GM21737 (cell line): Measurements from ENCODE around the gene CATSPERZ.

ENCODE experiments used
- ATAC-seq: cut with Tn5 transposase; IDR thresholded peaks from one replicate; pipeline ENCODE4 v1.9.1; 2021; ENCODE audit warnings: mild to moderate bottlenecking, moderate library complexity; ENCODE audit not compliant: unreplicated experiment

CATSPERZ gene

DNA sequence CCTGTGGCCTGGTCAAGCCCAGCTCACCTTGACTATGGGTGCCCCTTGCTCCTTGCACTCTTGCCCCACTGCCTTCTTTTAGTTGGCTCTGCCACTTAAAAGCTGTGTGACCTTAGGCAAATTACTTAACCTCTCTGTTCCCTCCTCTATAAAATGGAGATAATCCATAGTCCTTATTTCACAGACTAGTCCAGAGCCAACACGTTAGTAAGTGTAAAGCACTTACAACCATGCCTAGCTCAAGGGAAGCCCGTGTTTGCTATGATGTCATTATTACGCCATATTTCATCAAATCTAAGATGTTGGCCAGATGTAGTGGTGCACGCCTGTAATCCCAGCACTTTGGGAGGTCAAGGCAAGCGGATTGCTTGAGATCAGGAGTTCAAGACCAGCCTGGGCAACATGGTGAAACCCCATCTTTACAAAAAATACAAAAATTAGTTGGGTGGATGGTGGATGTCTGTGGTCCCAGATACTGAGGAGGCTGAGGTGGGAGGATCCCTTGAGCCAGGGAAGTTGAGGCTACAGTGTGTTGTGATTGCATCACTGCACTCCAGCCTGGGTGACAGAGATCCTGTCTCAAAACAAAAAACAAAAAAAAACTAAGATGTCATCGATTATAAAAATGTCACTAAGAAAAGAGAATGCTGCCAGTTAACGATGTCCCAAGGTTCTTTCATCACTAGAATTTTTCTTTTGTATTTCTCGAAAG is 37.5 kb downstream of the CATSPERZ start:
- no peak for ATAC-seq

GRCh38 chr11:64338716-64339115 is 38.6 kb downstream of the CATSPERZ start:
- ATAC-seq, result no peak

- no peak for ATAC-seq
Measured at GRCh38 chr11:64339286-64339685, 39.1 kb downstream of the CATSPERZ start.

DNA sequence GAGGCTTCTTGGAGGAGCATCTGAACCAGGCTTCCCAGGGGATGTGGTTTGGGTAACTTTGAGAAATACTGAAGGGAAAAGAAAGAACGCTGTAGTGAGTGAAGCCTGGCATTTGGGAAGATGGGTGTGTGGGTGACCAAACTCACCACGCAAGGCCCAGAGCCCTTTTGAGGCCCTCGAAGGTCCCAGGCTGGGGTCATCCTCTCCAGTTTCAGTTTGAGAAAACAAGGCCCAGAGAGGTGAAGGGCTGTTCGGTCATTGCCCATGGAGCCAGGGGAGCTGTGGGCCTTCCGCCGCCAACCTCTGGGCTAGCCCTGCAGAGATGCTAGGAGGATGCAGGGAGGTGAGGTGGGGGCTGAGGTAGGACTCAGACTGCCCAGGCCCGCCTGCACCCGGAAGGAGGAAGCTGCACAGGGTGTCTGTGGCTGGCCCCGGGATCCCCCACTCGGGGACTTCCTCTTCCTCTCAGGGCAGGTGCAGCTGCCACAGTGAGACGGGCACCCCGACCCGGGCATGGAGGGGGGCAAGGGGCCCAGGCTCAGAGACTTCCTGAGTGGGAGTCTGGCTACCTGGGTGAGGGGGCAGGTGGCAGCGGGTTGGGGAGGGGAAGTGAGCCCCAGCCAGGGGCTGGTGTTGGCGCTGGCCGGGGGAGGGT is 39.7 kb downstream of the CATSPERZ start, which contains the start of gene CCDC88B:
TSS of gene CCDC88B (plus strand) at position 451 of the 655 bp plus-strand sequence. CDS start at position 514, 63 bp downstream.
- ATAC-seq, result peak; percentile 55

DNA sequence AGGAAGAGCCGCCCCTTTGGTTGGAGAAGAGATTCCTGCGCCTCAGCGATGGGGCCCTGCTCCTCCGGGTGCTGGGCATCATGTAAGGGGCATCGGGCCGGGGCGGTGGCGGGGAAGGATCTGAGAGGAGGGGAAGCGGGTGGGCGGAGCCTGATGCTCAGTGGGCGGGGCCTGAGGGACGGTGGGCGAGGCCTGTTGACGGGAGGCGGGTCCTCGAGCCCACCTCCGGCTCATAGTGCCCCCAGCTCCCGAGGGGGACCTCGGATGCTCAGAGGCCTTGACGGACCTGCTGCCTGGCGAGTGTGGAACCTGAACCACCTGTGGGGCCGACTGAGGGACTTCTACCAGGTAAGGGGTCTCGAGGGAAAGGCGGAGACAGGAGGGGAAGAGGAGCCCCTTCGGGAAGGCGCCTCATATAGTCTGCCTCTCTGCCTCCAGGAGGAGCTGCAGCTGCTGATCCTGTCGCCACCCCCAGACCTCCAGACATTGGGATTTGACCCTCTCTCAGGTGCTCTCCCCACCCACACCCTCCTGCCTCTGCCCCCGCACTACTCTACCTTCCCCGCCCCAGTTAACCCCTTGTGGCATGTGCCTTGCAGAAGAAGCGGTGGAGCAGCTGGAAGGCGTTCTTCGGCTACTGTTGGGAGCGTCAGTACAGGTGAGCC is 40.6 kb downstream of the CATSPERZ start:
- ATAC-seq, result peak; percentile 35

GRCh38 chr11:64341429-64341828 is 41.3 kb downstream of the CATSPERZ start:
- ATAC-seq, result no peak

DNA sequence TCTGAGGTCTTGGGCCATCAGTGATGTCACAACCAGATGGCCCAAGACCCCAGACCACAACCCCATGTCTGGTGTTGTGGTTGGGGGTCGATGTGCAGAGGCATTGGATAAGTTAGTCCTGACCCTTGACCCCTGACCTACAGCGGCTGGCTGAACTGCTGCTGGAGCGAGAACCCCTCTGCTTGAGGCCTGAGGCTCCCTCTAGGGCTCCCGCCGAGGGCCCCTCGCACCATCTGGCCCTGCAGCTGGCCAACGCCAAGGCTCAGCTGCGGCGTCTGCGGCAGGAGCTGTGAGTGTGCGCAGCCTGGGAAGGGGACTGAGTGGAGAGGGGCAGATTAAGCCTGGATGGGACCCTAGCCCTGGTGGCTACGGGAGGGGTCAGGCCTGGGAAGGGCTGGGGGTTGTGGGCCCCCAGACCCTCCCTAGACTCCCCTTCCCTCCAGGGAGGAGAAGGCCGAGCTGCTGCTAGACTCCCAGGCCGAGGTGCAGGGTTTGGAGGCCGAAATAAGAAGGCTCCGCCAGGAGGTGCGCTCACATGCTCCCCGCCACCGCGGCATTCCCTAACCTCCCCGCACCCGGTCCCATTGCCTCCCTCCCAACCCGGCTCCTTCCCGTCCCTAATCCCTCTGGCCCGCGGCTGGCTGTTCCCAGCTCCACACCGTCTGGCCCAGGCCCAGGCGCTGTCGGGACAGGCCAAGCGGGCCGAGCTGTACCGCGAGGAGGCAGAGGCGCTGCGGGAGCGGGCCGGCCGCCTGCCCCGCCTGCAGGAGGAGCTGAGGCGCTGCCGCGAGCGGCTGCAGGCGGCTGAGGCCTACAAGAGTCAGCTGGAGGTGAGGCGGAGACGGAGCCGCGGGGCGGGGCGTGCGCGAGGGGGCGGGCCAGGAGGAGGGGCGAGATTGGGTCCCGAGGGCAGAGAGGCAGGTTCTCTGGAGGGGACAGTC is 42.0 kb downstream of the CATSPERZ start:
- no peak for ATAC-seq

GRCh38 chr11:64342869-64343745 is 42.9 kb downstream of the CATSPERZ start:
- ATAC-seq, result no peak

DNA sequence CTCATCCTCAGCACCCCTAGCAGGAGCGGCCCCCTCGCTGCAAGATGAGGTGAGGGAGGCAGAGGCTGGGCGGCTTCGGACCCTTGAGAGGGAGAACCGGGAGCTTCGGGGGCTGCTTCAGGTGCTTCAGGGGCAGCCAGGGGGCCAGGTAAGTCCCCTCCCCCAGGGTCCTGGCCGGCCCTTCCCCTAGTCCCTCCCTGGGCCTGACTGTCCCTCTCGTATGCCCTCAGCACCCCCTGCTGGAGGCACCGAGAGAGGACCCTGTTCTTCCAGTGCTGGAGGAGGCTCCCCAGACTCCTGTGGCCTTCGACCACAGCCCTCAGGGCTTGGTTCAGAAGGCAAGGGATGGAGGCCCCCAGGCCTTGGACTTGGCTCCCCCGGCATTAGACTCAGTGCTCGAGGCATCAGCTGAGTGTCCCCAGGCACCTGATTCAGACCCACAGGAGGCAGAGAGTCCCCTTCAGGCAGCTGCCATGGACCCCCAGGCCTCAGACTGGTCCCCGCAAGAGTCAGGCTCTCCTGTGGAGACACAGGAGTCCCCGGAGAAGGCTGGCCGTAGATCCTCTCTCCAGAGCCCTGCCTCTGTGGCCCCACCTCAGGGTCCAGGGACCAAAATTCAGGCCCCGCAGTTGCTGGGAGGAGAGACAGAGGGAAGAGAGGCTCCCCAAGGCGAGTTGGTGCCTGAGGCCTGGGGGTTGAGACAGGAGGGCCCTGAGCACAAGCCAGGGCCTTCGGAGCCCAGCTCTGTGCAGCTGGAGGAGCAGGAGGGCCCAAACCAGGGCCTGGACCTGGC is 43.8 kb downstream of the CATSPERZ start:
- ATAC-seq, result no peak

- no peak for ATAC-seq
Measured at GRCh38 chr11:64344787-64345186, 44.6 kb downstream of the CATSPERZ start.

DNA sequence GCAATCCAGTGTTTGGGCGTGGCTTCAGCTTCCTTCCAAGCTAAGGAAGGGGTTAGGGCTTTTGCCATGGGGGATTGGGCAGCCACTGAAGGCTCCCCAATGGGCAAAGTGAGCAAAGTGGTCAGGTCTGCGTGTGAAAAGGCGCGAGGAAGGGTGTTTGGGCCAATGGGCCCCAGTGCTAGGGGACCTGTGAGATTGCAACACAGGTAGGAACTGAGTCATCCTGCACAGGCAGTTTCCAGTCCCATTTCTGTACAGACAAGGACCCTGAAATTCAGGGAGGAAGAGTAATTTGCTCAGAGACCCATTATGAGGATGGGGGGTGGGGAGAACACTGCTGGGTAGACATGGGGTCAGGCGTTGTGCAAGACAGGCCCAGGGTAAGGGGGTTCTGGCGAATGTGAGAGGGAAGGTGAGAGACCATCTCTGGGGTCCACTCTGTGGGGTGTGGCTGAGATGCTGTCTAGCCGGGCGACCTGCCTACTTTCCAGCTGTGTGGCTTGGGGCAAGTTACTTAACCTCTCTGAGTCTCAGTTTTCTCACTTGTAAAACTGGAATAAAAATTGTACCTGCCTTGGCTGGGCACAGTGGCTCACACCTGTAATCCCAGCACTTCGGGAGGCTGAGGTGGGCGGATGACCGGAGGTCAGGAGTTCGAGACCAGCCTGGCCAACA is 47.2 kb downstream of the CATSPERZ start:
- no peak for ATAC-seq

GRCh38 chr11:64348383-64349024 is 48.3 kb downstream of the CATSPERZ start:
- ATAC-seq, result no peak

DNA sequence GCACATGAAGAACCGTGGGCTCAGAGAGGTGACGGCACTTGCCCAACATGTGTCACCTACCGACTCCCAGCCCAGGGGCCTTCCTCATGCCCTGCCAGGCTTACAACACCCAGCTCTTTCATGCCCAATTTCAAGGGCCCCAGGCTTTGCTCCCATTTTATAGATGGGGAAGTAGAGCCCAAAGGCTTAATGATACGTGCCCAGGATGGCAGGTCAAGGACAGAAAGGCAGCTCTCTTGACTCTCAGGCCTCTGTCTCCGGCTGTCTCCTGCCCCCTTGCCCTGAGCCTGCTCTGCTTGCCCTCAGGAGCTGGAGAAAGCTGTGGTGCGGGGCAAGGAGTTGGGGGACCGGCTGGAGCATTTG is 48.8 kb downstream of the CATSPERZ start:
- no peak for ATAC-seq

GRCh38 chr11:64349404-64349803 is 49.2 kb downstream of the CATSPERZ start:
- no peak for ATAC-seq

DNA sequence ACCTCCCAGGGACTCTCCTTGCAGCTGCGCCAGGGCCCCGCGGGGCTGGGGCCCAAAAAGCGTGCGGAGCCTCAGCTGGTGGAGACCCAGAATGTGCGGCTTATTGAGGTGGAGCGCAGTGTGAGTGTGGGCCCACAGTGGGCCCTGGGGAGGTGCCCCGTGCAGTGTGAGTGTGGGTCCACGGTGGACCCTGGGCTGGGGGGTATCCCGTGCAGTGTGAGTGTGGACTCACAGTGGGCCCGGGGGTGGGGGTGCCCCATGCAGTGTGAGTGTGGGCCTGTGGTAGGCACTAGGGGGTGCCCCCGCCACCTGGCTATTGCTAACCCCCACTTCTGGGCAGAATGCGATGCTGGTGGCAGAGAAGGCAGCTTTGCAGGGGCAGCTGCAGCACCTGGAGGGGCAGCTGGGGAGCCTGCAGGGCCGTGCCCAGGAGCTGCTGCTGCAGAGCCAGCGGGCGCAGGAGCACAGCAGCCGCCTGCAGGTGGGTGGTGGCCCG is 51.0 kb downstream of the CATSPERZ start:
- ATAC-seq, result no peak

GRCh38 chr11:64352099-64352994 is 52.2 kb downstream of the CATSPERZ start:
- no peak for ATAC-seq
